Ovary (tissue), 9 donors: Measurements from ENCODE around the gene RPUSD3. TPM values are rescaled to one million over a fixed set of nuclear protein-coding genes. Genes with fewer than 3 reads are reported as not detected.
"Not testable (repeated sequence)": the region's sequence is repeated elsewhere in the genome, so short reads cannot be mapped to it uniquely, and the experiment has no call there.

ENCODE experiments used
- DNase-seq, 5 donors: peaks; one replicate each; pipeline ENCODE4 v3.0.0-alpha.2; 2019 to 2020
- H3K27ac ChIP-seq, 2 donors: fragments of 200-600 bp; one replicate each; pipeline versions ENCODE4 v1.5.1 to v1.8.0; 2019 to 2022
- H3K27me3 ChIP-seq: fragments of 200-600 bp; one replicate; pipeline ENCODE4 v1.8.0; 2022
- H3K36me3 ChIP-seq: fragments of 200-600 bp; sonication (generic); one replicate; pipeline ENCODE4 v1.5.1; 2019
- H3K4me1 ChIP-seq: one replicate; pipeline ENCODE4 v1.8.1; 2013; ENCODE audit warnings: mild to moderate bottlenecking, moderate library complexity; ENCODE audit not compliant: insufficient read depth
- H3K4me3 ChIP-seq: fragments of 200-600 bp; sonication (generic); one replicate; pipeline ENCODE4 v1.5.1; 2017
- H3K9me3 ChIP-seq, 2 donors: fragments of 200-600 bp in 1 of 2; sonication (generic) in 1 of 2; one replicate each; pipeline versions ENCODE4 v1.5.1 to v1.8.1; 2013 to 2019; ENCODE audit warnings: mild to moderate bottlenecking in 1 of 2, moderate library complexity in 1 of 2
- CTCF ChIP-seq, 3 donors: fragments of 450-650 bp in 2 of 3; fragments of 200-600 bp in 1 of 3; IDR thresholded peaks; one replicate each; pipeline versions ENCODE4 v1.5.1 to v1.8.0; 2016 to 2022; ENCODE audit warnings: antibody characterized with exemption in 3 of 3, mild to moderate bottlenecking in 1 of 3
- EP300 ChIP-seq: sonication (generic); formaldehyde crosslinking; IDR thresholded peaks from one replicate; pipeline ENCODE4 v1.6.1; 2017; ENCODE audit warnings: antibody characterized with exemption
- POLR2A ChIP-seq: fragments of 450-650 bp; IDR thresholded peaks from one replicate; pipeline ENCODE4 v1.6.1; 2017; ENCODE audit warnings: antibody characterized with exemption, mild to moderate bottlenecking, moderate library complexity
- WGBS, 3 donors: extraction: QIAGEN DNeasy Blood & Tissue Kit in 1 of 3; methylation state at CpG; one replicate each; pipeline versions ENCODE4 v1.1.5 to v1.1.7; 2013 to 2017; 5-methylcytosine and 5-hydroxymethylcytosine counted together
- intact Hi-C, 4 donors: fragments of 100-400 bp; cut with DNase I; formaldehyde crosslinking; loops; one replicate each; pipeline versions ENCODE4 v1.11.0 to v1.15.1; 2022 to 2023
- polyA plus RNA-seq, 2 donors: library from polyadenylated mRNA; stranded (reverse); fragments of 200-250 nt in 1 of 2; fragments of 350-450 nt in 1 of 2; fragmentation: Illumina TruSeq in 1 of 2; extraction: RNeasy Lipid Tissue Mini Kit (QIAGEN cat#74804) in 1 of 2; gene quantifications; one replicate each; pipeline ENCODE4 v1.2.3, GENCODE V29; 2013 to 2014
- total RNA-seq, 7 donors: library from RNA; depleted of rRNA in 2 of 7; stranded (reverse); fragments of >200 nt in 2 of 7; fragmentation: NEBNext Ultra II Directional in 3 of 7; extraction: Animal tissue kit (Norgen Biotek cat#: 25700) in 3 of 7; gene quantifications; one replicate each; pipeline versions ENCODE4 v1.1.0 to v1.2.4, GENCODE V29; 2016 to 2023
- donor health status: DM: no; HTN: no; CAD: no; lungs with moderate emphysema.
- donor health status: DM: no; HTN: no; CAD: no.
- donor health status: Bipolar disorder and iron deficiency.
- donor health status: DM: yes; HTN: yes; CAD: no.
- donor health status: DM: no; HTN: no; CAD: no.
- donor health status: DM: yes; HTN: yes; CAD: no.

Gene RPUSD3
- total and polyA plus RNA-seq, 9 donors = 19.4 to 32.2 (median 26.8) TPM

DNA sequence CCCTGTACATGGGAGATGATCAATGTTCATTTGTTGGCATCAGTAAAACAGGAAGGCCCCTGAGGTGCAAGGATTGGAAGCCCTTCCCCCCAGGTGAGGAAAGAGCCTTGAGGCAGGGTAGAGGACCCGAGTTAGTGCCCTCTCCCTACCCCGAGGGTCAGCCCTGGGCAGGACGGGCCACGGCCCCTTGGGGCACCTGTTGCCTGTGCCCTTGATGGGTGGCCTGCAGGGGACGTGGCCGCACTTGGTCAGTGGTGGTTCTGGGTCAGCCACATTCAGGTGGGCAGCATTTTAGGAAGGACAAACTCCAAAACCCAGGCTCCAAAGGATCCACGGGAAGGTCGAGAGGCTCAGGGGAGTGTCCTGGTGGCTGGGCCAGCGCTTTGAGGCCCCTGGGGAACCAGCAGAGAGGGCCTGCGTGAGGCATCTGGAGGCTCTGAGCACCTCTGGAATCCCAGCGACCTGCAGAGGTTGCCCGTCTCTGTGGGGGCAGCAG lies 15.8 kb upstream of the RPUSD3 start:
- whole genome bisulfite sequencing, 3 donors = 86 to 93% (median 87%) methylated on average over 12 of the region's 12 CpGs
- H3K9me3 ChIP-seq = no peaks in the 10 kb centered on the region
- H3K36me3 ChIP-seq = no peaks in the 10 kb centered on the region
- no peak overlapping the region for H3K4me3 ChIP-seq
- no peak overlapping the region for H3K27ac ChIP-seq
- TF ChIP-seq POLR2A (no peak), EP300 (no peak), CTCF (IDR thresholded peaks at IDR 0.05) (no peak)
- H3K4me1 ChIP-seq = no peaks in the 10 kb centered on the region
- intact Hi-C loops = loop anchor here in 1 of 4 donors (5.0 kb wide), 1 partner anchor 58 kb away; the partner anchor contains the start of gene IL17RC
- no peak for DNase-seq
- H3K27me3 ChIP-seq = no peaks in the 10 kb centered on the region

GRCh38 chr3:9855594-9855993 lies 11.8 kb upstream of the RPUSD3 start:
- intact Hi-C loops = no loop called here

GRCh38 chr3:9854291-9854940 lies 10.6 kb upstream of the RPUSD3 start:
- intact Hi-C loops, H3K36me3 ChIP-seq, H3K27me3 ChIP-seq, H3K4me3 ChIP-seq, H3K27ac ChIP-seq, DNase-seq, H3K9me3 ChIP-seq, H3K4me1 ChIP-seq: not testable (repeated sequence)
- WGBS, 3 donors = 72 to 75% (median 72%) methylated on average over 11 of the region's 11 CpGs

More at GRCh38 chr3:9855594-9855993, 11.8 kb upstream of the RPUSD3 start:
- H3K27ac ChIP-seq = no peak overlapping the region
- WGBS, 3 donors = 96 to 98% (median 98%) methylated on average over 3 of the region's 3 CpGs
- H3K9me3 ChIP-seq = no peaks in the 10 kb centered on the region
- TF ChIP-seq CTCF (IDR thresholded peaks at IDR 0.05) = no peak
- no peaks in the 10 kb centered on the region for H3K27me3 ChIP-seq
- DNase-seq = no peak
- H3K4me1 ChIP-seq = no peaks in the 10 kb centered on the region
- no peak overlapping the region for H3K4me3 ChIP-seq
- no peaks in the 10 kb centered on the region for H3K36me3 ChIP-seq

GRCh38 chr3:9852528-9852927 lies 8.7 kb upstream of the RPUSD3 start:
- intact Hi-C loops = no loop called here
- H3K4me3 ChIP-seq = no peak overlapping the region
- H3K4me1 ChIP-seq = no peaks in the 10 kb centered on the region
- no peaks in the 10 kb centered on the region for H3K27me3 ChIP-seq
- DNase-seq = no peak
- no peaks in the 10 kb centered on the region for H3K36me3 ChIP-seq
- no peaks in the 10 kb centered on the region for H3K9me3 ChIP-seq
- no peak overlapping the region for H3K27ac ChIP-seq
- whole genome bisulfite sequencing, 3 donors = 87 to 94% (median 91%) methylated on average over 6 of the region's 6 CpGs
- TF ChIP-seq EP300 (no peak), CTCF (IDR thresholded peaks at IDR 0.05) (no peak), POLR2A (no peak)

GRCh38 chr3:9851926-9852325 lies 8.1 kb upstream of the RPUSD3 start:
- intact Hi-C loops, H3K36me3 ChIP-seq, H3K4me1 ChIP-seq, H3K9me3 ChIP-seq, H3K4me3 ChIP-seq, H3K27ac ChIP-seq, H3K27me3 ChIP-seq, DNase-seq: not testable (repeated sequence)
- 71 to 80% (median 73%) methylated on average over 6 of the region's 6 CpGs for WGBS, 3 donors

GRCh38 chr3:9851383-9851782 lies 7.6 kb upstream of the RPUSD3 start:
- WGBS, 3 donors = 84 to 90% (median 86%) methylated on average over 6 of the region's 6 CpGs
- H3K4me1 ChIP-seq, DNase-seq, H3K27me3 ChIP-seq, H3K36me3 ChIP-seq, H3K27ac ChIP-seq, H3K9me3 ChIP-seq, intact Hi-C loops, H3K4me3 ChIP-seq: not testable (repeated sequence)
